Stimulated activated CD8-positive, alpha-beta memory T cell treated with anti-CD3 and anti-CD28 coated beads, Interleukin-7, amount 100 ng/mL, for 4 hours (primary cell): Measurements from ENCODE around the gene IQCC.

Source experiments
- DNase-seq, 2 donors: peaks; one replicate each; pipeline ENCODE4 v3.0.0-alpha.2; 2020; ENCODE audit warnings: low read depth in 2 of 2

IQCC gene

GRCh38 chr1:32257227-32257508, 51.7 kb downstream of the IQCC start:
- no peak for DNase-seq
